ENCODE measurements around the gene ZNF169.
"Not testable (repeated sequence)": the region's sequence is repeated elsewhere in the genome, so short reads cannot be mapped to it uniquely, and the experiment has no call there.

The ZNF169 gene

GRCh38 chr9:94259077-94259862 lies at the start of gene ZNF169:
ZNF169 (plus strand) TSS chr9:94259298; CDS start chr9:94278813, 19,515 bp downstream.
- Histone ChIP-seq H3K27me3 (ENCODE audit: control insufficient read depth, insufficient read depth, low read length) (no peaks in the 10 kb centered on the region), H3K27ac (ENCODE audit: low read depth, low read length) (no peak within 1 kb of the TSS), H3K36me3 (ENCODE audit: control insufficient read depth, insufficient read depth, low read length) (no peaks in the 10 kb centered on the region; the same call in 1 of the 2 replicates), H3K9me3 (ENCODE audit: control insufficient read depth, insufficient read depth, low read length) (no peaks in the 10 kb centered on the region), H3K4me1 (ENCODE audit: control insufficient read depth, insufficient read depth, low read length) (no peaks in the 10 kb centered on the region), H3K4me3 (ENCODE audit: low read depth, low read length) (peak within 1 kb of the TSS; percentile 92), H3K9ac (ENCODE audit: low read depth, low read length) (peak within 1 kb of the TSS; percentile 83)

- no peaks in the 10 kb centered on the region for H3K27me3 ChIP-seq (ENCODE audit: control insufficient read depth, insufficient read depth, low read length)
- no peak overlapping the region for H3K27ac ChIP-seq (ENCODE audit: low read depth, low read length)
- peaks cover 13% of the 10 kb centered on the region for H3K4me1 ChIP-seq (ENCODE audit: control insufficient read depth, insufficient read depth, low read length)
- H3K9ac ChIP-seq (ENCODE audit: low read depth, low read length): no peak overlapping the region
- no peak overlapping the region for H3K4me3 ChIP-seq (ENCODE audit: low read depth, low read length)
- no peaks in the 10 kb centered on the region for H3K36me3 ChIP-seq (ENCODE audit: control insufficient read depth, insufficient read depth, low read length)
- H3K9me3 ChIP-seq (ENCODE audit: control insufficient read depth, insufficient read depth, low read length): no peaks in the 10 kb centered on the region
Measured at GRCh38 chr9:94210616-94211603, 48.2 kb upstream of the ZNF169 start.

DNA sequence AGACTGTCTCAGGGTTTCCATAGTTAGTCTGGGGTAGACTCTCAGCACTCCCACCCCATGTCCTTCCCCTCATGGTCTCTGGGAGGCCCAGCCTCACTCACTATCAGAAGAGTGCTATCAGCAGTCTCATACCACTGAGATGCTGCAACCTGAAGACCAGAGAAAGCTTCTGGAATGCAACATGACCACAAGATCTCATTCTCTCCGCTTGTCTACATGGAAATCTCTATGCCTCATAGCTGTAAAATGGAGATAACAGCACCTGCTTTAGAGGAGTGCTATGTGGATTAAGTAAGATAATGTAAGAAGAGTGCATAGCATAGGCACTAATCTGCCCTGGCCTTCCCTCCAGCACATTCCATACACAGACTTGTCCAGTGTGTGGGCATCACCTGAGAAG lies 47.0 kb upstream of the ZNF169 start:
- Histone ChIP-seq H3K4me1 (ENCODE audit: control insufficient read depth, insufficient read depth, low read length) (peaks cover 13% of the 10 kb centered on the region), H3K27me3 (ENCODE audit: control insufficient read depth, insufficient read depth, low read length) (no peaks in the 10 kb centered on the region), H3K4me3 (ENCODE audit: low read depth, low read length) (no peak overlapping the region), H3K9ac (ENCODE audit: low read depth, low read length) (no peak overlapping the region), H3K27ac (ENCODE audit: low read depth, low read length) (peak overlapping the region; percentile 11), H3K36me3 (ENCODE audit: control insufficient read depth, insufficient read depth, low read length) (no peaks in the 10 kb centered on the region), H3K9me3 (ENCODE audit: control insufficient read depth, insufficient read depth, low read length) (peaks cover 6% of the 10 kb centered on the region)

- Histone ChIP-seq H3K27ac (ENCODE audit: low read depth, low read length) (peak overlapping the region; percentile 21), H3K4me3 (ENCODE audit: low read depth, low read length) (no peak overlapping the region), H3K36me3 (ENCODE audit: control insufficient read depth, insufficient read depth, low read length) (no peaks in the 10 kb centered on the region), H3K9ac (ENCODE audit: low read depth, low read length) (no peak overlapping the region), H3K27me3 (ENCODE audit: control insufficient read depth, insufficient read depth, low read length) (no peaks in the 10 kb centered on the region), H3K9me3 (ENCODE audit: control insufficient read depth, insufficient read depth, low read length) (peaks cover 6% of the 10 kb centered on the region), H3K4me1 (ENCODE audit: control insufficient read depth, insufficient read depth, low read length) (peaks cover 13% of the 10 kb centered on the region)
Measured at GRCh38 chr9:94212531-94212930, 46.6 kb upstream of the ZNF169 start.

- Histone ChIP-seq H3K27ac (ENCODE audit: low read depth, low read length) (no peak overlapping the region), H3K9ac (ENCODE audit: low read depth, low read length) (no peak overlapping the region), H3K36me3 (ENCODE audit: control insufficient read depth, insufficient read depth, low read length) (no peaks in the 10 kb centered on the region), H3K27me3 (ENCODE audit: control insufficient read depth, insufficient read depth, low read length) (no peaks in the 10 kb centered on the region), H3K4me3 (ENCODE audit: low read depth, low read length) (no peak overlapping the region), H3K4me1 (ENCODE audit: control insufficient read depth, insufficient read depth, low read length) (peaks cover 13% of the 10 kb centered on the region), H3K9me3 (ENCODE audit: control insufficient read depth, insufficient read depth, low read length) (peaks cover 6% of the 10 kb centered on the region)
Measured at GRCh38 chr9:94213511-94214124, 45.5 kb upstream of the ZNF169 start.

DNA sequence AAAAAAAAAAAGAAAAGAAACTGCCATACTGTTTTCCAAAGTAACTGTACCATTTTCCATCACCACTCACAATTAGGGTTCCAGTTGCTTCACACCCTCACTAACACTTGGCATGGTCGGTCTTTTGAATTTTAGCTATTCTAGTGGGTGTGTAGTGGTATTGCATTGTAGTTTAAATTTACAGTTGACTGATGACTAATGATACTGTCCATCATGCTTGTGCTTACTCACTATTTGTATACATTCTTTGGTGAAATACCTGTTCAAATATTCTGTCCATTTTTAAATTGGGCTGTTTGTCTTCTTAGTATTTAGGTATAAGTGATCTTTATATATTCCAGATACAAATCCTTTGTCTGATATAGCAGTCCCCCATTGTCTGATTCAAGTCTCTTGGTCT lies 36.2 kb upstream of the ZNF169 start:
- Histone ChIP-seq H3K9ac (ENCODE audit: low read depth, low read length) (no peak overlapping the region), H3K27me3 (ENCODE audit: control insufficient read depth, insufficient read depth, low read length) (no peaks in the 10 kb centered on the region), H3K4me3 (ENCODE audit: low read depth, low read length) (no peak overlapping the region), H3K36me3 (ENCODE audit: control insufficient read depth, insufficient read depth, low read length) (no peaks in the 10 kb centered on the region), H3K27ac (ENCODE audit: low read depth, low read length) (no peak overlapping the region), H3K4me1 (ENCODE audit: control insufficient read depth, insufficient read depth, low read length) (no peaks in the 10 kb centered on the region), H3K9me3 (ENCODE audit: control insufficient read depth, insufficient read depth, low read length) (no peaks in the 10 kb centered on the region)

- H3K27ac ChIP-seq (ENCODE audit: low read depth, low read length); H3K4me1 ChIP-seq (ENCODE audit: control insufficient read depth, insufficient read depth, low read length); H3K27me3 ChIP-seq (ENCODE audit: control insufficient read depth, insufficient read depth, low read length); H3K4me3 ChIP-seq (ENCODE audit: low read depth, low read length); H3K9ac ChIP-seq (ENCODE audit: low read depth, low read length); H3K9me3 ChIP-seq (ENCODE audit: control insufficient read depth, insufficient read depth, low read length); H3K36me3 ChIP-seq (ENCODE audit: control insufficient read depth, insufficient read depth, low read length): not testable (repeated sequence)
Measured at GRCh38 chr9:94225413-94225812, 33.7 kb upstream of the ZNF169 start.

DNA sequence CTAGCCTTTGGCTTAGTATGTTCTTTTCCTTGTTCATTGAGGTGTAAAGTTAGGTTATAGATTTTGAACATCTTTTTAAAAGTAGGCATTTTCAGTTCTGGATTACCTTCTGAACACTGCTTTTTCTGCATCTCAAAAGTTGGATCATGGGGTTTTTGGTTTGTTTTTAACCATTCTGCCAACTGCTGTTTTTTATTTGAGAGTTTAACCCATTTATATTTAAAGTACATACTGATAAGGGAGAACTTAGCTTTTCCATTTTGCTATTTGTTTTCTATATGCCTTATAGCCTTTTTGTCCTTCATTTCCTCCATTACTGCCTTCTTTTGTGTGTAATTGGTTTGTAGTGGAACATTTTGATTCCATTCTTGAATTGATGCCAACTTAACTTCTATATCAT lies 30.5 kb upstream of the ZNF169 start:
- Histone ChIP-seq H3K36me3 (ENCODE audit: control insufficient read depth, insufficient read depth, low read length) (no peaks in the 10 kb centered on the region), H3K9me3 (ENCODE audit: control insufficient read depth, insufficient read depth, low read length) (no peaks in the 10 kb centered on the region; the same call in 1 of the 2 replicates), H3K9ac (ENCODE audit: low read depth, low read length) (no peak overlapping the region), H3K27me3 (ENCODE audit: control insufficient read depth, insufficient read depth, low read length) (no peaks in the 10 kb centered on the region), H3K4me1 (ENCODE audit: control insufficient read depth, insufficient read depth, low read length) (no peaks in the 10 kb centered on the region), H3K27ac (ENCODE audit: low read depth, low read length) (no peak overlapping the region), H3K4me3 (ENCODE audit: low read depth, low read length) (no peak overlapping the region)

DNA sequence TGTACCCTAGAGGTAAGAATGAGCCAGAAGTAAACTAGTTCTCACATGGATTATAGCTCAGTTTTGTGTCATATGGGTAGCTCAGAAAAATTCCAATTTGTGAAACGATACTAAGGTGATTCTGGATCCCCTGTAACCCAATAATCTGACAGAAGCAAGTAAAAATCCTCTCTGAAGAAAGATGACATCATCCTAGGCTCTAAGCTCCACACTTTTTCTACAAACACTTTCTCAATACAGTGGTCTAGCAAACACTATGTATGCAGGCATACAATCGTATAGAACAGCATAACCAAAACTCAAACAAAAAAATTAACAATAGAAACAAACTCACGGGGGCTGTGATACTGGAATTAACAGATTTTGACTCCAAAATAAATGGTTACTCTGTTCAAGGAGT lies 26.7 kb upstream of the ZNF169 start:
- Histone ChIP-seq H3K27ac (ENCODE audit: low read depth, low read length) (no peak overlapping the region), H3K36me3 (ENCODE audit: control insufficient read depth, insufficient read depth, low read length) (no peaks in the 10 kb centered on the region), H3K9me3 (ENCODE audit: control insufficient read depth, insufficient read depth, low read length) (no peaks in the 10 kb centered on the region; the same call in 1 of the 2 replicates), H3K27me3 (ENCODE audit: control insufficient read depth, insufficient read depth, low read length) (no peaks in the 10 kb centered on the region), H3K9ac (ENCODE audit: low read depth, low read length) (no peak overlapping the region), H3K4me3 (ENCODE audit: low read depth, low read length) (no peak overlapping the region), H3K4me1 (ENCODE audit: control insufficient read depth, insufficient read depth, low read length) (no peaks in the 10 kb centered on the region)

- H3K9ac ChIP-seq (ENCODE audit: low read depth, low read length); H3K36me3 ChIP-seq (ENCODE audit: control insufficient read depth, insufficient read depth, low read length); H3K27ac ChIP-seq (ENCODE audit: low read depth, low read length); H3K27me3 ChIP-seq (ENCODE audit: control insufficient read depth, insufficient read depth, low read length); H3K4me3 ChIP-seq (ENCODE audit: low read depth, low read length); H3K9me3 ChIP-seq (ENCODE audit: control insufficient read depth, insufficient read depth, low read length); H3K4me1 ChIP-seq (ENCODE audit: control insufficient read depth, insufficient read depth, low read length): not testable (repeated sequence)
Measured at GRCh38 chr9:94241098-94241497, 18.0 kb upstream of the ZNF169 start.
